GM20431 (cell line): ENCODE data around the gene TAL2.

Experiments used
- in situ Hi-C: fragments of 300-500 bp; cut with MseI, MboI; formaldehyde crosslinking; loops from one replicate; pipeline ENCODE4 v1.15.0; 2020; ENCODE audit warnings: low sequenced_read_pairs; ENCODE audit not compliant: unreplicated experiment

Gene TAL2

GRCh38 chr9:105672711-105673234, 10.5 kb downstream of the TAL2 start:
- in situ Hi-C loops, result no loop called here

GRCh38 chr9:105673850-105674387, 11.7 kb downstream of the TAL2 start:
- in situ Hi-C loops, result no loop called here

- in situ Hi-C loops, result loop anchor here (25.0 kb wide), 1 partner anchor 239 kb away; the partner anchor contains the start of gene FSD1L
These were observed 14.2 kb downstream of the TAL2 start for GRCh38 chr9:105676351-105676923.

GRCh38 chr9:105678163-105678562, 15.9 kb downstream of the TAL2 start:
- in situ Hi-C loops, result loop anchor here (25.0 kb wide), 1 partner anchor 241 kb away; the partner anchor contains the start of gene FSD1L

- in situ Hi-C loops, result loop anchor here (25.0 kb wide), 1 partner anchor 241 kb away; the partner anchor contains the start of gene FSD1L
These were observed 16.5 kb downstream of the TAL2 start for GRCh38 chr9:105678781-105679180.

GRCh38 chr9:105679257-105680022, 17.2 kb downstream of the TAL2 start:
- in situ Hi-C loops, result loop anchor here (25.0 kb wide), 1 partner anchor 242 kb away; the partner anchor contains the start of gene FSD1L

- in situ Hi-C loops, result loop anchor here (25.0 kb wide), 1 partner anchor 244 kb away; the partner anchor contains the start of gene FSD1L
These were observed 19.1 kb downstream of the TAL2 start for GRCh38 chr9:105681313-105681712.

GRCh38 chr9:105681724-105682123, 19.5 kb downstream of the TAL2 start:
- in situ Hi-C loops, result loop anchor here (25.0 kb wide), 1 partner anchor 244 kb away; the partner anchor contains the start of gene FSD1L

GRCh38 chr9:105683688-105684275, 21.5 kb downstream of the TAL2 start:
- in situ Hi-C loops, result loop anchor here (25.0 kb wide), 1 partner anchor 246 kb away; the partner anchor contains the start of gene FSD1L

- in situ Hi-C loops, result loop anchor here (25.0 kb wide), 1 partner anchor 250 kb away; the partner anchor contains the start of gene FSD1L
These were observed 24.7 kb downstream of the TAL2 start for GRCh38 chr9:105686936-105687335.

GRCh38 chr9:105690742-105691141, 28.5 kb downstream of the TAL2 start:
- in situ Hi-C loops, result loop anchor here (25.0 kb wide), 1 partner anchor 253 kb away; the partner anchor contains the start of gene FSD1L

- in situ Hi-C loops, result loop anchor here (25.0 kb wide), 1 partner anchor 256 kb away; the partner anchor contains the start of gene FSD1L
These were observed 31.4 kb downstream of the TAL2 start for GRCh38 chr9:105693435-105694189.

- in situ Hi-C loops, result loop anchor here (25.0 kb wide), 1 partner anchor 257 kb away; the partner anchor contains the start of gene FSD1L
These were observed 32.1 kb downstream of the TAL2 start, which contains the start of gene TMEM38B for GRCh38 chr9:105694190-105694847. Gene TMEM38B, plus strand, starts transcription at chr9:105694541. Its CDS starts 120 bp downstream, at chr9:105694661.

- in situ Hi-C loops, result loop anchor here (25.0 kb wide), 1 partner anchor 258 kb away; the partner anchor contains the start of gene FSD1L
These were observed 32.8 kb downstream of the TAL2 start for GRCh38 chr9:105694848-105695581.

- in situ Hi-C loops, result loop anchor here (25.0 kb wide), 1 partner anchor 259 kb away; the partner anchor contains the start of gene FSD1L
These were observed 34.0 kb downstream of the TAL2 start for GRCh38 chr9:105696219-105696793.

- in situ Hi-C loops, result loop anchor here (25.0 kb wide), 1 partner anchor 261 kb away; the partner anchor contains the start of gene FSD1L
These were observed 35.6 kb downstream of the TAL2 start for GRCh38 chr9:105697871-105698270.

- in situ Hi-C loops, result loop anchor here (25.0 kb wide), 1 partner anchor 261 kb away; the partner anchor contains the start of gene FSD1L
These were observed 36.2 kb downstream of the TAL2 start for GRCh38 chr9:105698348-105698870.
